Lung (tissue), 12 donors: Measurements from ENCODE around the gene NEU2. TPM values are rescaled to one million over a fixed set of nuclear protein-coding genes. Genes with fewer than 3 reads are reported as not detected.

Experiments used
- ATAC-seq: fragments of 200-7000 bp; cut with Tn5 transposase; one replicate; pipeline ENCODE4 v1.9.1; 2020; ENCODE audit warnings: moderate number of reproducible peaks; ENCODE audit not compliant: insufficient read depth, low FRiP score
- DNase-seq, 3 donors: peaks; one replicate each; pipeline ENCODE4 v3.0.0-alpha.2; 2013 to 2017
- H3K27ac ChIP-seq, 2 donors: one replicate each; pipeline ENCODE4 v1.5.1; 2013; ENCODE audit warnings: mild to moderate bottlenecking in 2 of 2, moderate library complexity in 2 of 2, control low read depth in 1 of 2, inconsistent platforms in 1 of 2, low read depth in 1 of 2, low read length in 1 of 2
- H3K27me3 ChIP-seq, 3 donors: one replicate each; pipeline ENCODE4 v1.5.1; 2013; ENCODE audit warnings: low read length in 2 of 3; ENCODE audit not compliant: control insufficient read depth in 3 of 3, insufficient read depth in 3 of 3
- H3K36me3 ChIP-seq, 4 donors: one replicate each; pipeline ENCODE4 v1.5.1; 2013; ENCODE audit warnings: low read length in 4 of 4, mild to moderate bottlenecking in 1 of 4, moderate library complexity in 1 of 4; ENCODE audit not compliant: control insufficient read depth in 4 of 4, insufficient read depth in 4 of 4
- H3K4me1 ChIP-seq, 5 donors: one replicate each; pipeline ENCODE4 v1.5.1; 2013; ENCODE audit warnings: low read length in 5 of 5, mild to moderate bottlenecking in 2 of 5, moderate library complexity in 1 of 5; ENCODE audit not compliant: control insufficient read depth in 5 of 5, insufficient read depth in 5 of 5
- H3K4me3 ChIP-seq: one replicate; pipeline ENCODE4 v1.5.1; 2013; ENCODE audit warnings: mild to moderate bottlenecking, control low read depth, moderate library complexity
- H3K9ac ChIP-seq, 2 donors: one replicate each; pipeline ENCODE4 v1.5.1; 2013; ENCODE audit warnings: low read length in 2 of 2, control low read depth in 1 of 2; ENCODE audit not compliant: insufficient read depth in 1 of 2
- H3K9me3 ChIP-seq, 4 donors: one replicate each; pipeline ENCODE4 v1.5.1; 2013; ENCODE audit warnings: low read length in 3 of 4, mild to moderate bottlenecking in 1 of 4, moderate library complexity in 1 of 4; ENCODE audit not compliant: control insufficient read depth in 4 of 4, insufficient read depth in 3 of 4
- WGBS, 2 donors: extraction: QIAGEN DNeasy Blood & Tissue Kit; methylation state at CpG; one replicate each; pipeline ENCODE4 v1.1.7; 2013; 5-methylcytosine and 5-hydroxymethylcytosine counted together
- polyA plus RNA-seq, 2 donors: library from polyadenylated mRNA; stranded (reverse); fragments of 200-250 nt; gene quantifications; one replicate each; pipeline ENCODE4 v1.2.1, GENCODE V29; 2013
- total RNA-seq, 2 donors: library from RNA; depleted of rRNA in 1 of 2; stranded (reverse); fragments of >200 nt in 1 of 2; gene quantifications; one replicate each; pipeline ENCODE4 v1.2.1, GENCODE V29; 2014 to 2021
- TF ChIP-seq, protein P1 (sequence below): IDR thresholded peaks from 2 replicates; pipeline ENCODE4 v1.5.1; 2012; ENCODE audit warnings: mild to moderate bottlenecking; ENCODE audit errors: control extremely low read depth, extremely low read depth
- donor health status: control.
- donor health status: control.
- donor health status: Bipolar disorder and iron deficiency.
- donor health status: healthy.
- donor health status: DM: yes; HTN: yes; CAD: no.

The NEU2 gene
- total and polyA plus RNA-seq, 4 donors, result not detected

DNA sequence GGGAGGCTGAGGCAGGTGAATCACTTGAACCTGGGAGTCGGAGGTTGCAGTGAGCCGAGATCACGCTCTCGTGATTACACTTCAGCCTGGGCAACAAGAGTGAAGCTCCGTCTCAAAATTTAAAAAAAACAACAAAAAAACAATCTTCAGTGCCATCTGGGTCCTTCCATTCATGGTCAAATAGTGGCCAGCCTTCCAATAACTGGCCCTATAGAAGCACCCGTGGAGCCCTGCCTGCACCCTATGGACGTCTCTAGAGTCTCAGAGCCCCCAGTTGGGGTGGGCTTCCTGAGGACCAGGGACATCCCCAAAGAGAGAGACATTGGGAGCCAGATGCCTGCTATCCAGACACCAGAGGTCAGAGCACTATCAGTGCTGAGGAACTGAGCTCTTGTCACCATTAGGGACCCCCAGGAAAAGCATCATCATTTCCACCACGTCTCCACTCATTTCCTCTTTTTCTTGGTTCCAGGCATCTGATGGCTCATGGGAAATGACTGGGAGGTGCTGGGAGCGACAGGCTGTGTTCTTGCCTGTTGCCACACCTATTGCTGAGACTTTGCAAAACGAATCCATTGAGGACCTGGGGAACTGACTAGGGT, 9.4 kb downstream of the NEU2 start:
- H3K9ac ChIP-seq, result no peak overlapping the region
- no peaks in the 10 kb centered on the region for H3K9me3 ChIP-seq
- no peaks in the 10 kb centered on the region for H3K4me1 ChIP-seq
- H3K4me3 ChIP-seq, result no peak overlapping the region
- no peak for DNase-seq
- H3K27me3 ChIP-seq, result no peaks in the 10 kb centered on the region
- no peaks in the 10 kb centered on the region for H3K36me3 ChIP-seq
- WGBS, 2 donors, result 74 to 77% methylated on average over 10 of the region's 10 CpGs
- no peak for ATAC-seq
- no peak overlapping the region for H3K27ac ChIP-seq
- TF ChIP-seq, protein P1, sequence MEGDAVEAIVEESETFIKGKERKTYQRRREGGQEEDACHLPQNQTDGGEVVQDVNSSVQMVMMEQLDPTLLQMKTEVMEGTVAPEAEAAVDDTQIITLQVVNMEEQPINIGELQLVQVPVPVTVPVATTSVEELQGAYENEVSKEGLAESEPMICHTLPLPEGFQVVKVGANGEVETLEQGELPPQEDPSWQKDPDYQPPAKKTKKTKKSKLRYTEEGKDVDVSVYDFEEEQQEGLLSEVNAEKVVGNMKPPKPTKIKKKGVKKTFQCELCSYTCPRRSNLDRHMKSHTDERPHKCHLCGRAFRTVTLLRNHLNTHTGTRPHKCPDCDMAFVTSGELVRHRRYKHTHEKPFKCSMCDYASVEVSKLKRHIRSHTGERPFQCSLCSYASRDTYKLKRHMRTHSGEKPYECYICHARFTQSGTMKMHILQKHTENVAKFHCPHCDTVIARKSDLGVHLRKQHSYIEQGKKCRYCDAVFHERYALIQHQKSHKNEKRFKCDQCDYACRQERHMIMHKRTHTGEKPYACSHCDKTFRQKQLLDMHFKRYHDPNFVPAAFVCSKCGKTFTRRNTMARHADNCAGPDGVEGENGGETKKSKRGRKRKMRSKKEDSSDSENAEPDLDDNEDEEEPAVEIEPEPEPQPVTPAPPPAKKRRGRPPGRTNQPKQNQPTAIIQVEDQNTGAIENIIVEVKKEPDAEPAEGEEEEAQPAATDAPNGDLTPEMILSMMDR, result no peak

DNA sequence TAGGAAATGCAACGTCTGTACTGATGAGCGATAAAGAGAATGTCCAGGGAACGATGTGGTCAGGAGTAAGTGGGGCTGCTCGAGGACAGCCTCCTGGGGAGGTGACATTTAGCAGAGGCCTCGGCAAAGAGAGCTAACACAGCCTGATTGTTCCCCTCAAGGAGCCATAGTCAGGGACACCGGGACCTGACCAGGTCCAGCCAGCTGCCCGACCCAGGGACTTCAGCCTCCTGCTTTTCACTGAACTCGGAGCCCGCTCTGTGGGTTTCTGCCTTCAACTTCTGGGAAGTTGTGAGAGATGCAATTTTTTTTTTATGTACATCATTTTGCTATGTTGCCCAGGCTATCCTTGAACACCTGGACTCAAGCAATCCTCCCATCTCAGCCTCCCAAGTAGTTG, 10.1 kb downstream of the NEU2 start:
- H3K27me3 ChIP-seq, result no peaks in the 10 kb centered on the region
- WGBS, 2 donors, result 90 to 92% methylated on average over 9 of the region's 9 CpGs
- no peaks in the 10 kb centered on the region for H3K36me3 ChIP-seq
- no peak overlapping the region for H3K27ac ChIP-seq
- ATAC-seq, result no peak
- H3K4me1 ChIP-seq, result no peaks in the 10 kb centered on the region
- TF ChIP-seq, protein P1, result no peak
- no peak overlapping the region for H3K9ac ChIP-seq
- no peaks in the 10 kb centered on the region for H3K9me3 ChIP-seq
- no peak for DNase-seq
- no peak overlapping the region for H3K4me3 ChIP-seq

DNA sequence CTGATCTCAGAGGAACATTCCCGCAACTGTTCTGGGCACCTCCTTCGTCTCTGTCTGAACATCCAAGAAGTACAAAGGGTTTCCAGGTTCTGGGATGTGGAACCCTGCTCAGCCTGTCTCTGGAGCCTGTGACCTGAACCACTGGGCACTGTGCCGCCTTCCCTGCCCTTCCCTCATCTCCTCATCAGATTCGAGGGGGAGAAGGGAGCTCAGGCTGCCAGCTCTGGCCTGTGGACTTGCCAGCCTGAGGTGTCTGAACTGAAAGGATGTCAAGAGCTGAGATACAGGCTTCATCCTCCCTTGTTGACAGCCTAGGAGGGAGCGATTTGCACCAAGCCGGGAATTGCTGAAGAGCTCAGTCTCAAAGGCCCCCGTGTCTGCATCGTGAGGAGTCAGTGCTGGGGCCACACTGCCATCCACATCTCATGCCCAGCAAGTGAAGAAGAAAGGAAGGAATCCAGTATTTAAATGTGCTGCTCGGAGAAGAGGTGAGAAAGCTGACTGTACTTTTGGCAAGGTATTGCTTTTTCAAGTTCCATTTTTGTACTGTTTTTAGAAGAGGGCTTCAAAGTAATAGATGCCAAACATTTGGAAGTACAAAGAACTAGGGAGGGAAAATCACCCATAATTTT, 12.6 kb downstream of the NEU2 start:
- no peak for ATAC-seq
- H3K27ac ChIP-seq, result no peak overlapping the region
- H3K27me3 ChIP-seq, result no peaks in the 10 kb centered on the region
- H3K9me3 ChIP-seq, result no peaks in the 10 kb centered on the region
- no peak overlapping the region for H3K4me3 ChIP-seq
- H3K9ac ChIP-seq, result no peak overlapping the region
- no peak for DNase-seq
- no peaks in the 10 kb centered on the region for H3K36me3 ChIP-seq
- WGBS, 2 donors, result 89 to 93% methylated on average over 9 of the region's 9 CpGs
- H3K4me1 ChIP-seq, result no peaks in the 10 kb centered on the region
- TF ChIP-seq, protein P1, result no peak
